ENCODE results near the gene SNX27.
"Not testable (repeated sequence)": the region's sequence is repeated elsewhere in the genome, so short reads cannot be mapped to it uniquely, and the experiment has no call there.

The SNX27 gene

DNA sequence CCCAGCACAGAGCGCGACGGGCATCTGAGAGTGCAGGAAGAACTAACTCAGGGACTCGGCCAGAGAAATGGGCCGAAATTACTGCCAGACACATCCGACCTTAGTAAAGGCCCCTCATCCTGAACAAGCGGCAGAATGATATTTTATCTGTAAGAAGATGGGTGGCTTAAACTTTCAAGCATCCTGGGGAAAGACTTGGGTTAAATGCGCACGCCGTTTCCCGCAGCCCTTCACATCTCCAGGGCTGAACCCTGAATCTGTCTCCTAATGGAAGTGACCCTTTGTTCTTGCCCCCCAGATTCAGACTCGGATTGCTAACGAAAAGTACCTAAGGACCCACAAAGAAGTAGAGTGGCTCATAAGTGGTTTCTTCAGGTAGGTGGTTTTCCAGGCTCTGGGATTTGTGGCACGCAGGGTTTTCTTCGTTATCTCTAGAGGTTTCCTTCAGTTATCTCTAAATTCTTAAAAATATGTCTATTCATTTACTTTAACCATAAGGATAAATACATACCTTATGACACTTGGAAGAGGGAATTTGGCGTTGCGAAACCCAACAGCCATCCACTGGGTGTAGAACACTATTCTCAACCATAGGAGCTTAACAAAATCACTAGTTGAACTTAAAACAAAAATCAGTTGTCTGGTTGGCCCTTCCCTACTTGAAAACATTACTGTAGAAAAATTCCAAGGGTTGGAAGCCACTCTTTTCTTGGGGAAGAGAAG, 110.1 kb downstream of the SNX27 start:
- DNase-seq (ENCODE audit: low spot score), result no peak

DNA sequence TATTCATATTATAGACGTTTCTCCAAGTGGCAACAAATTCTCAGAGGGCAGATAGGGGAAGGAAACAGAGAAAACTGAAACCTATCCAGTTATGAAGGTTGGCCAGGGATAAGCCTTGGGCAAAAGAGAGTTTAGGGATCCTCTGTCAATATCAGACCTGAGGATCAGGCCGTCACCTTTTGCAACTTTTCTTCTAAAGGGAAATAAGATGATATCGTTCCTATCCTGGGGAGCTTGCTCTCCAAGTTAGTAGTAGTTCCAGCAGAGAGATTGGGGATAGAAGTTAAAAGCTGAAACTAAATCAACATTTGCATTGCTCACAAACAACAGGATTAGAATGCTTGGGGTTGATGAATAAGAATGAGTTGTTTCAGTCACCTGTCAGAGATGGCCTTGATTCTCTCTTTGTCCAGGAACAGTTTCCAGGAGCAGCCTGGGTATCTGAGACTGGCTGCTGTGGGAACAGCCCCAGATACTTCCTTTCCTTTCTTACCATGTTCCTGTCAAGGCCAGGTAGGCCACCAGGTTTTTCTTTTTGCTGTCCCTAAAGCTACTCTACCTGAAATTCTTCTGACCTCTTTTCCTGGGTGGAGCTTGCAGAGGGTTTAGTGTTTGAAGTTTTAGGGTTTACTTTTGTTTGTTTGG, 112.0 kb downstream of the SNX27 start:
- no peak for DNase-seq (ENCODE audit: low spot score)

GRCh38 chr1:151728151-151729054, 116.6 kb downstream of the SNX27 start:
- peak; percentile 57 for DNase-seq (ENCODE audit: low spot score)

GRCh38 chr1:151729157-151729965, 117.5 kb downstream of the SNX27 start:
- no peak for DNase-seq (ENCODE audit: low spot score)

DNA sequence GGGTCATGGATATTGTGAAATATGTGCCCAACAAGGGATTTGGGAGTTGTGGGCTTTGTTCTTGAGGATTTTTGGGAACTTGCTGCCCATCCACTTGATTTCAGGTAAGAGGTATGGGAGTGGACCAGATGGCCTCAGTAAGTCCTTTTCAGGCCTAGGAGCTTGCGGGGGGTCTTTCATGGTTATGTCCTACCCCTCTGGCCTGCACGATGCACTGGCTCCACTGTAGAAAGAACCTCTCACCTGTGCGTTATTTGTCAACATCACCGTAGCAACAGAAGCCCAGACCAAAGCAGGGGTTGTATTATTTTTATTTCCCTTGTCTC, 118.1 kb downstream of the SNX27 start:
- no peak for DNase-seq (ENCODE audit: low spot score)

DNA sequence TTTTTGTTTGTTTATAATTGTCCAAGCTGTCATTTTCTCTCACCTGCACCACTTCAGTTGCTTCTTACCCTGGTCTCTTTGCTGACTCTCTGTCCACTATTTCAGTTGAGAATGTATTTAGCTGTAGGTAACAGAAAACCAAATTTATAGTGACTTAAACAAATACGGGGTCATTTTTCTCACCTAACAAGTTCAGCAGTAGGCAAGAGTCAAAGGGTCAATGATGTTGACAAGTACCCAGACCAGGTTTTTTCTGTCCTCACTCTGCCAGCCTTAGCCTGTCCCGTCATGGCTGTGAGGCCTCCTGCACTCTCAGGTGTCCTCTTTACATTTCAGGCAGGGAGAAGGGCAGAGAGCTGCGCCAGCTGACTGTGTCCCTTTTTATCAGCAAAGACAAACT, 121.3 kb downstream of the SNX27 start:
- DNase-seq (ENCODE audit: low spot score), result no peak

DNA sequence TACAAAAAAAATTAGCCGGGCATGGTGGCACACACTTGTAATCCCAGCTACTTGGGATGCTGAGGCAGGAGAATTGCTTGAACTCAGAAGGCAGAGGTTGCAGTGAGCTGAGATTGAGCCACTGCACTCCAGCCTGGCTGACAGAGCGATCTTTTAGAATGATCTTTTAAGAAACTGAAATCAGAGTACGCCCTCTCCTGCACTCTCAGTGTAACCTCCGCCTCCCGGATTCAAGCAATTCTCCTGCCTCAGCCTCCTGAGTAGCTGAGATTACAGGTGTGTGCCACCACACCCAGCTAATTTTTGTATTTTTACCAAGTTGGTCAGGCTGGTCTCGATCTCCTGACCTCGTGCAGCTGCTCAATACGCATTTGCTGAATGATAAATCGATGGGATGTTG, 122.1 kb downstream of the SNX27 start:
- DNase-seq (ENCODE audit: low spot score), result not testable (repeated sequence)

GRCh38 chr1:151737026-151737425, 125.2 kb downstream of the SNX27 start:
- no peak for DNase-seq (ENCODE audit: low spot score)

DNA sequence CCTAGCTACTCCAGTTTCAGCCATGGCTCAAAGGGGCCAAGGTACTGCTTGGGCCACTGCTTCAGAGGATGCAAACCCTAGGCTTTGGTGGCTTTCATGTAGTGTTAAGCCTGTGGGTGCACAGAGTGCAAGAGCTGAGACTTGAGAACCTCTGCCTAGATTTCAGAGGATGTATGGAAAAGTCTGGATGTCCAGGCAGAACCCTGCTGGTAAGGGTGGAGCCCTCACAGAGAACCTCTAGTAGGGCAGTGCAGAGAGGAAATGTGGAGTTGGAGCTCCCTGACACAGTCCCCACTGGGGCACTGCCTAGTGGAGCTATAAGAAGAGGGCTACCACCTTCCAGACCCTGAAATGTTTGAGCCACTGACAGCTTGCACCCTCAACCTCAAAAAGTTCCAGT, 125.6 kb downstream of the SNX27 start:
- DNase-seq (ENCODE audit: low spot score), result no peak

DNA sequence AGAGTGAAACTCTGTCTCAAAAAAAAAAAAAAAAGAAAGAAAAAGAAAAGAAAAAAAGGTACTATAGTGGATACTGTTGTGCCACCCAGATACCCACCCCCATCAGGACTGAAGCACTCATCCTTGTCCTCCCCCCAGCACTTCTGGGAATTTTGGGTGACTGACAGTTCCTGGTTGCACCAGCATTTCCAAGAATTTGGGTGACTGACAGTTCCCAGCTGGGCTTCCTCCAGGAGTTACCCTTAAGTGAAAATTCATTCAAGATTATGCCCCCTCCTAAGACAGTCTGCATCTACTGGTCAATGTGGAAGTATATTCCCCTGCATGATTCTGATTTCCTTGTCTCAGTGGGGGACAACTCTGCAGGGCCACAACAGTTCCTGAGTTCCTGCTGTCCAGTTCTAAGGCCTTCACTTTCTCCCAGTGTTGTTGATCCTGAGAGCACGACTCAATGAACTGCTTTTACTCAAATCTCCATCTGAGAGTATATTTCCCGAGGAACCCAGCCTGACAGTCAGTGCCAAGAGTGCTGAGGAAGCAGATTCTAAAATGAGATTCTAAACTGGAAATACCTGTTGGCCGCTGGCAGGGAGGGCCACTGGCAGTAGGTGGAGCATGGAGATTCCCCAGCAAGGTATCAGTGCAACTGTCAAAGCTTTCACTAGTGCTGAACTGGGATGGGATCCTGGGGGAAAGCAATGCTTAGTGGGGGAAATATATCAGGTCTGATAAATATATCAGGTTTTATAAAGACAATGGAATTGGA, 127.9 kb downstream of the SNX27 start:
- DNase-seq (ENCODE audit: low spot score), result no peak

- DNase-seq (ENCODE audit: low spot score), result no peak
These were observed 129.7 kb downstream of the SNX27 start for GRCh38 chr1:151741516-151741915.

Measured in putamen (tissue), 1 donor.